ENCODE data around the gene CCN5.
"Not testable (repeated sequence)": the region's sequence is repeated elsewhere in the genome, so short reads cannot be mapped to it uniquely, and the experiment has no call there.

Gene CCN5

DNA sequence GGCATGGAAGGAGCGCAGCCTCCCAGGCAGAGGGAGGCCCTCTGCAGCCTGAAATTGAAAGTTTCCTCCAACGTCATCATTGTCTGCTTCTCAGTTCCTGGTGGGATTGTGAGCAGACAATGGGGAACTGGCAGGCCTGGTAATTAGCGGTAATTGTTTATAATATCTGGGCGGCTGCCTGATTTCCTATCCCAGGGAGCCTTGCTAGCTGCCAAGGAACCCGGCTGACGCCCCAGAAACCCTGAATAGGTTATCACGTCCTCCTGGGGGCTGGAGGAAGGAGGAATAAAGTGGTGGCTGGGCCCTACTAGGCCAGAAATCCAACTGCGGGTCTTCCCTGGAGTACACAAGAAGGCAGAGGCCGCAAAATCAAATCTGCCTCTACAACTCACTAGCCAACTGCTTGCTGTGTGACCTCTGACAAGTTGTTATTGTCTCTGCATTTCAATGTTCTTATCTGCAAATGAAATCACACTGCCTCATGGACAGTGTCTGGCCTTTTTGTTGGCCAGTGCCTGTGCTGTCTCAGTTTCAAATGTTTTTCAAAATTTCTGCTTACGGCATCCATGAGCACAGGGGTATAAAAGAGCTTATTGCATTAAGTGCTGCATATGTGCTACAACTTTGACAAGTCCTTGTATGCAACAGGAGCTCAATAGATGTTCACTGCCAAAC, 47.4 kb downstream of the CCN5 start:
- DNase-seq, result no peak

GRCh38 chr20:44763798-44764197, 48.6 kb downstream of the CCN5 start:
- not testable (repeated sequence) for DNase-seq

DNA sequence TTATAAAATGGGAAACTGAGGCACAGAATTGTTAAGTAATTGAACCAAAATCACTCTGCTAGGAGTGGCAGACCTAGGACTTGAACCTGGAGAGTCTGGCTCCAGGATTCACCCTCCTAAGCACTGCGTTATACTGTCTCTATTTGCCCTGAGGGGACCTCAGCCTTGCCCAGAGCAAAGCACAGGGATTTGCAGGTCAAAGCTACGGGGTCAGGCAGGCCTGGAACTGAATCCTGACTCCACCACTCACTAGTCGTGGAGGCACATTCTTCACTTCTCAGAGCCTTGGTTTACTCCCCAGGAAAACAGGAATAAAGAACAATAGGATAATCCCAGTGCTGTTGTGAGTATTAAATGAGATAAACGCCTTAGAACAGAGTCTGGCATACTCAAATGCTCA, 49.9 kb downstream of the CCN5 start:
- DNase-seq, result no peak

DNA sequence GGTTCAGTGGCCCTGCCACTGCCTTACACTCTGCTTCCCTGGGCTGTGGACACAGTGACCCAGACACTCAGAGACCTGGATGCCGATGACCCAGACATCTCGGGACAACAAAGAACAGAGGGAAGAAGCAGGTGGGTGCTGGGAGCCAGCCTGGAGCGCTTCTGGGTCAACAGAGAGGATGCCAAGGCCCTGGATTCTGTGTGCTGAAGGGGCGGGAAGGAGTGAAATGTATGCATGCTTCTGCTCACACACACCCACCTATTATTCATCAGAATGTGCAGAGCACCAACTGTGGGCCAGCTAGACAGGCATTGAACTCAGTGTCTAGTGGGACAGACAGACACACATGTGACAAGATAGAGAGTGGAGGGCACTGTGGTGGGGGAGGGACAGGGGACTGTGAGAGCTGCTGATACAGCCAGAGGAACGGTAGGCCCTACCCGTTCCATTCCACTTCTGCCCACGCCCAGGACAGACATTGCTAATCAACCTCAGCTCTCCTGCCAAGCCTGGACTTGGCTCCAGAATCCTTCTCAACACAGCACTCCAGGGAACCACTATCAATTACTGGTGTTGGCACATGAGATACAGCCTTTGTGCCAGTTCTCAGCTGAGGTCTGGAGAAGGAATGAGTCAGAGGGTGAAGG, 50.7 kb downstream of the CCN5 start:
- no peak for DNase-seq

GRCh38 chr20:44768256-44768655, 53.1 kb downstream of the CCN5 start:
- DNase-seq, result no peak

GRCh38 chr20:44768854-44769480, 53.8 kb downstream of the CCN5 start:
- DNase-seq, result no peak

- DNase-seq, result no peak
Measured at GRCh38 chr20:44769481-44769863, 54.3 kb downstream of the CCN5 start.

GRCh38 chr20:44770484-44771171, 55.5 kb downstream of the CCN5 start:
- no peak for DNase-seq

GRCh38 chr20:44771172-44771535, 56.0 kb downstream of the CCN5 start:
- no peak for DNase-seq

DNA sequence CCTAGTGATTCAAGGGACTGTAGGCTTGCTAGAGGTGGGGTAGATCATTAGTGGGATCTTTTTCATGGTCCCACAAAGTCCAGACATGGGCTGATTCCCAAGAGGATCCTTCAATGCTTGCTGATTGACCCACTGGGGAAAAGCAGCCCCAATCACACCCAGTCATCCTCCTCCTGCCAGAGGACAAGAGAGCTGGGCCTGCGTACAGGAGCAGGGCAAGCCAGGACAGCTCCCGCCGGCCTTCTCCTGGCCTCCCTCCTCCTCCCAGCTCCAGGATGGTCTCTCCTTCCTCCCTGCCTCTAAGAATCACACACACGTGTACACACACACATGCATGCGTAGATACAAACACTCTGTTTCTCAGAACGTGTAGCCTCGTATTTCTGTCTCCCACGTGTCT, 57.5 kb downstream of the CCN5 start:
- DNase-seq, result no peak

- DNase-seq, result no peak
Measured at GRCh38 chr20:44773070-44773829, 58.1 kb downstream of the CCN5 start.

GRCh38 chr20:44776980-44777379, 61.8 kb downstream of the CCN5 start:
- no peak for DNase-seq

Measured in CD4-positive, alpha-beta T cell treated with Interleukin-10 for 1 hour (primary cell).